Stomach (tissue), 9 donors: ENCODE measurements around the gene CALML4. TPM values are rescaled to one million over a fixed set of nuclear protein-coding genes. Genes with fewer than 3 reads are reported as not detected.
A peak's percentile ranks its signal among the peaks of the same experiment; 100 is the strongest.

Experiments used
- DNase-seq, 2 donors: peaks; one replicate each; pipeline versions ENCODE4 v3.0.0 to v3.0.0-alpha.2; 2013 to 2019
- H3K27ac ChIP-seq, 5 donors: fragments of 200-600 bp in 4 of 5; sonication (generic) in 4 of 5; one replicate each; pipeline ENCODE4 v1.5.1; 2013 to 2019; ENCODE audit warnings: mild to moderate bottlenecking in 1 of 5, moderate library complexity in 1 of 5
- H3K27me3 ChIP-seq, 3 donors: fragments of 200-600 bp; sonication (generic); one replicate each; pipeline ENCODE4 v1.5.1; 2017 to 2019; ENCODE audit warnings: mixed run types in 1 of 3
- H3K36me3 ChIP-seq, 4 donors: fragments of 200-600 bp; sonication (generic); 1 replicate in 3 of 4; 2 replicates in 1 of 4; pipeline ENCODE4 v1.5.1; 2016 to 2019
- H3K4me1 ChIP-seq, 4 donors: fragments of 200-600 bp; sonication (generic); one replicate each; pipeline ENCODE4 v1.5.1; 2016 to 2019
- H3K4me3 ChIP-seq, 4 donors: fragments of 200-600 bp; sonication (generic) in 3 of 4; one replicate each; pipeline ENCODE4 v1.5.1; 2016 to 2019; ENCODE audit warnings: mild to moderate bottlenecking in 1 of 4
- H3K9me3 ChIP-seq, 4 donors: fragments of 200-600 bp; sonication (generic); one replicate each; pipeline ENCODE4 v1.5.1; 2016 to 2019
- CTCF ChIP-seq, 7 experiments: fragments of 450-650 bp in 4 of 7; fragments of 200-600 bp in 3 of 7; sonication (generic) in 3 of 7; IDR thresholded peaks; one replicate each; pipeline ENCODE4 v1.5.1; 2016 to 2019; ENCODE audit warnings: antibody characterized with exemption in 7 of 7, control low read depth in 2 of 7, mild to moderate bottlenecking in 1 of 7
- EP300 ChIP-seq: sonication (generic); formaldehyde crosslinking; IDR thresholded peaks from one replicate; pipeline ENCODE4 v1.6.1; 2017; ENCODE audit warnings: antibody characterized with exemption
- POLR2A ChIP-seq, 4 donors: fragments of 450-650 bp; IDR thresholded peaks; one replicate each; pipeline ENCODE4 v1.6.1; 2016; ENCODE audit warnings: antibody characterized with exemption in 4 of 4, control low read depth in 2 of 4, mild to moderate bottlenecking in 1 of 4, moderate library complexity in 1 of 4
- POLR2AphosphoS5 ChIP-seq, 3 donors: sonication (generic); formaldehyde crosslinking; IDR thresholded peaks; one replicate each; pipeline ENCODE4 v1.6.1; 2016; ENCODE audit warnings: antibody characterized with exemption in 3 of 3
- WGBS, 5 donors: extraction: QIAGEN DNeasy Blood & Tissue Kit in 3 of 5; methylation state at CpG; one replicate each; pipeline versions ENCODE4 v1.1.5 to v1.1.7; 2013 to 2018; 5-methylcytosine and 5-hydroxymethylcytosine counted together
- intact Hi-C: fragments of 100-400 bp; cut with DNase I; formaldehyde crosslinking; loops from one replicate; pipeline ENCODE4 v1.15.1; 2023; ENCODE audit warnings: low total_unique reads
- polyA plus RNA-seq, 3 donors: library from polyadenylated mRNA; stranded (reverse); fragments of 200-250 nt; gene quantifications; one replicate each; pipeline ENCODE4 v1.2.3, GENCODE V29; 2013
- total RNA-seq, 5 donors: library from RNA; depleted of rRNA; stranded (reverse); fragments of >200 nt; gene quantifications; one replicate each; pipeline versions ENCODE4 v1.1.0 to v1.2.3, GENCODE V29; 2014 to 2016
- donor health status: healthy with polysubstance abuse.
- donor health status: Bipolar disorder and iron deficiency.
- donor health status: healthy.

CALML4 gene
- total and polyA plus RNA-seq, 8 donors: 7.6 to 24.3 (median 13.3) TPM

DNA sequence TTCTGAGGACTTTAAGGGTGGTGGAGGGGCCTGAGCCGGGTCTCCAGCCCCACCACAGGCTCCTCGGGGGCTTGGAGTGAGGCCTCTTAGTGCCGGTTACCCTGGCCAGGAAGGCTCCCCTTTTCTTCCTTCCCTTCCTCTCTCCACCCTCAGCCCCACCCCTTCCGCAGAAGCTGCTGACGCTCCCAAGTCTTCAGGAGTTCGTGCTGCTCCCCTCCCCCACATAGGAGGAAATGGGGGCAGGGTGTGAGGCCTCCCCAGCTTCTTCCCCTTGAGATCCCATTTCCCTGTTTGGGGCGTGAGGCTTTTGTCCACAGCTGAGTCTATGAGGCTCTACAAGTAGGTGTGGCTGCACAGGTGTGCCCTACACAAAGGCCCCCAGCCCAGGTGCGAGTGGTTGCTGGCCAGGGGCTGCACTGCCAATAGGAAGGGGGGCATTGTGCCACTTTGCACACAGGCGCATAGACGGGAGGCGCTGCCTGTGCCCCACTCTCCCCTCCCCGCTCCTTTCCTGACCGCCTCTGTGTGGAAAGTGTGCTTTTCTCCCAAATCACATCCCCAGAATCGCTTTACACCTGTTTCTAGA, 915 bp upstream of the CALML4 start:
- Histone ChIP-seq H3K27me3 (no peaks in the 10 kb centered on the region), H3K9me3 (no peaks in the 10 kb centered on the region), H3K27ac (peak overlapping the region; percentile 34 to 84 (median 72)), H3K4me1 (peaks cover 34 to 61% (median 42%) of the 10 kb centered on the region in 4 donors), H3K36me3 (peaks cover 0 to 7% (median 0%) of the 10 kb centered on the region in 4 donors), H3K4me3 (peak overlapping the region in 3 of 4 donors; percentile 30 to 40 (median 39))
- peak in 2 of 3 donors; percentile 47 to 62 for TF ChIP-seq POLR2AphosphoS5 (IDR thresholded peaks at IDR 0.05)
- no peak for TF ChIP-seq CTCF (IDR thresholded peaks at IDR 0.05)
- DNase-seq: peak; percentile 67 to 92
- intact Hi-C loops: no loop called here
- 46 to 62% (median 49%) methylated on average over 13 to 14 of the region's 14 CpGs for WGBS, 5 donors

DNA sequence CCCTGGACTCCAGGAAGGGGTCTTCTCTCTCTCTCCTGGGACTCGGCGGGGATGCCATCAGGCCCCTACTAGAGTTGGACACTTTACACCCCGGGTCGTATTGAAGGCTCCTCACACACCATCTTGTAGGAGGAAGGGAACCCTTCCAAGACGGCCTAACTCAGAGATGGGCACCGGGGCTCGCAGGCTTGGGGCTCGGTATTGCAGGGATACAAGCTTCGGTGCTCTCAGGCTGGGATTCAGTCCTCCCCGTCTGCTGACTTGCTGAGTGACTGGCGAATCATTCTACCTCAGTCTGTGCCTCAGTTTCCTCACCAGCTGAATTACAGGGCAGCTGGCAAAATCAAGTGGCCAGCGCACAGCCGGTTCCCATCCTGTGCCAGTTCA, 419 bp upstream of the CALML4 start:
- no peaks in the 10 kb centered on the region for H3K9me3 ChIP-seq
- peak overlapping the region; percentile 22 to 40 (median 34) for H3K4me3 ChIP-seq
- H3K27me3 ChIP-seq: no peaks in the 10 kb centered on the region
- H3K36me3 ChIP-seq: peaks cover 0 to 7% (median 0%) of the 10 kb centered on the region in 4 donors
- no peak for DNase-seq
- TF ChIP-seq CTCF (IDR thresholded peaks at IDR 0.05): no peak
- no peak for TF ChIP-seq EP300
- TF ChIP-seq POLR2AphosphoS5 (IDR thresholded peaks at IDR 0.05): no peak
- TF ChIP-seq POLR2A (IDR thresholded peaks at IDR 0.05): no peak
- peaks cover 34 to 61% (median 42%) of the 10 kb centered on the region in 4 donors for H3K4me1 ChIP-seq
- intact Hi-C loops: no loop called here
- peak overlapping the region; percentile 34 to 84 (median 72) for H3K27ac ChIP-seq
- WGBS, 5 donors: 67 to 76% (median 68%) methylated on average over 6 to 13 of the region's 13 CpGs

GRCh38 chr15:68204361-68204760, 771 bp downstream of the CALML4 start:
- Histone ChIP-seq H3K27ac (peak overlapping the region in 3 of 5 donors; percentile 64 to 84 (median 72)), H3K36me3 (peaks cover 0 to 7% (median 0%) of the 10 kb centered on the region in 4 donors), H3K9me3 (no peaks in the 10 kb centered on the region), H3K4me3 (peak overlapping the region; percentile 22 to 40 (median 34)), H3K27me3 (no peaks in the 10 kb centered on the region), H3K4me1 (peaks cover 34 to 65% (median 48%) of the 10 kb centered on the region in 4 donors)
- peak in 1 of 2 donors; percentile 22 for DNase-seq
- no peak for TF ChIP-seq CTCF (IDR thresholded peaks at IDR 0.05)
- no peak for TF ChIP-seq EP300
- TF ChIP-seq POLR2A (IDR thresholded peaks at IDR 0.05): no peak
- no peak for TF ChIP-seq POLR2AphosphoS5 (IDR thresholded peaks at IDR 0.05)
- WGBS, 5 donors: 85 to 96% (median 91%) methylated on average over 6 to 7 of the region's 7 CpGs
- intact Hi-C loops: no loop called here

GRCh38 chr15:68203956-68204355, 1.2 kb downstream of the CALML4 start:
- no peak for TF ChIP-seq POLR2A (IDR thresholded peaks at IDR 0.05)
- TF ChIP-seq POLR2AphosphoS5 (IDR thresholded peaks at IDR 0.05): no peak
- no peak for TF ChIP-seq EP300
- no peak for TF ChIP-seq CTCF (IDR thresholded peaks at IDR 0.05)
- DNase-seq: peak in 1 of 2 donors; percentile 23
- peak overlapping the region in 1 of 5 donors; percentile 64 for H3K27ac ChIP-seq
- intact Hi-C loops: no loop called here
- H3K4me1 ChIP-seq: peaks cover 34 to 65% (median 48%) of the 10 kb centered on the region in 4 donors
- WGBS, 5 donors: 86 to 97% (median 92%) methylated on average over 3 to 5 of the region's 5 CpGs
- peaks cover 0 to 7% (median 0%) of the 10 kb centered on the region in 4 donors for H3K36me3 ChIP-seq
- H3K4me3 ChIP-seq: peak overlapping the region in 1 of 4 donors; percentile 30
- no peaks in the 10 kb centered on the region for H3K27me3 ChIP-seq
- no peaks in the 10 kb centered on the region for H3K9me3 ChIP-seq
